Measurements from ENCODE around the gene ATP5F1E.

GRCh38 chr20:59005523-59006166 is 26.5 kb downstream of the ATP5F1E start:
- TF ChIP-seq CTCF (IDR thresholded peaks at IDR 0.05; ENCODE audit: insufficient read depth, low read depth, low read length): no peak
- no peak for TF ChIP-seq EZH2 (IDR thresholded peaks at IDR 0.05; ENCODE audit: insufficient read depth, low read length)

All from astrocyte (in vitro differentiated cells and primary cell).